Testis (tissue), 2 donors: ENCODE measurements around the gene L3MBTL3.

ENCODE experiments used
- CTCF ChIP-seq, 3 experiments: fragments of 450-650 bp in 2 of 3; fragments of 200-600 bp in 1 of 3; sonication (generic) in 1 of 3; IDR thresholded peaks; one replicate each; pipeline ENCODE4 v1.5.1; 2016 to 2019; ENCODE audit warnings: antibody characterized with exemption in 3 of 3, mild to moderate bottlenecking in 2 of 3, moderate library complexity in 1 of 3
- POLR2A ChIP-seq: fragments of 450-650 bp; IDR thresholded peaks from one replicate; pipeline ENCODE4 v1.6.1; 2017; ENCODE audit warnings: antibody characterized with exemption, mild to moderate bottlenecking, moderate library complexity

GRCh38 chr6:130143709-130144108 is 125.3 kb downstream of the L3MBTL3 start:
- TF ChIP-seq CTCF (IDR thresholded peaks at IDR 0.05), result no peak
- no peak for TF ChIP-seq POLR2A
